ENCODE data around the gene SPAG16.

- TF ChIP-seq, protein P1, sequence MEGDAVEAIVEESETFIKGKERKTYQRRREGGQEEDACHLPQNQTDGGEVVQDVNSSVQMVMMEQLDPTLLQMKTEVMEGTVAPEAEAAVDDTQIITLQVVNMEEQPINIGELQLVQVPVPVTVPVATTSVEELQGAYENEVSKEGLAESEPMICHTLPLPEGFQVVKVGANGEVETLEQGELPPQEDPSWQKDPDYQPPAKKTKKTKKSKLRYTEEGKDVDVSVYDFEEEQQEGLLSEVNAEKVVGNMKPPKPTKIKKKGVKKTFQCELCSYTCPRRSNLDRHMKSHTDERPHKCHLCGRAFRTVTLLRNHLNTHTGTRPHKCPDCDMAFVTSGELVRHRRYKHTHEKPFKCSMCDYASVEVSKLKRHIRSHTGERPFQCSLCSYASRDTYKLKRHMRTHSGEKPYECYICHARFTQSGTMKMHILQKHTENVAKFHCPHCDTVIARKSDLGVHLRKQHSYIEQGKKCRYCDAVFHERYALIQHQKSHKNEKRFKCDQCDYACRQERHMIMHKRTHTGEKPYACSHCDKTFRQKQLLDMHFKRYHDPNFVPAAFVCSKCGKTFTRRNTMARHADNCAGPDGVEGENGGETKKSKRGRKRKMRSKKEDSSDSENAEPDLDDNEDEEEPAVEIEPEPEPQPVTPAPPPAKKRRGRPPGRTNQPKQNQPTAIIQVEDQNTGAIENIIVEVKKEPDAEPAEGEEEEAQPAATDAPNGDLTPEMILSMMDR (IDR thresholded peaks at IDR 0.05), result no peak
- no peak for TF ChIP-seq EZH2 (IDR thresholded peaks at IDR 0.05; ENCODE audit: borderline replicate concordance, insufficient read depth, low read depth, low read length, poor library complexity, severe bottlenecking)
Observed at GRCh38 chr2:213640738-213641425, 356.6 kb downstream of the SPAG16 start.

All from B cell (primary cell).